Measurements from ENCODE around the gene PCNX2. TPM values are rescaled to one million over a fixed set of nuclear protein-coding genes. Genes with fewer than 3 reads are reported as not detected.
"Not testable (repeated sequence)": the region's sequence is repeated elsewhere in the genome, so short reads cannot be mapped to it uniquely, and the experiment has no call there.

Gene PCNX2
- total RNA-seq, 2 experiments from 2014 or later = 25.0 to 29.8 TPM

DNA sequence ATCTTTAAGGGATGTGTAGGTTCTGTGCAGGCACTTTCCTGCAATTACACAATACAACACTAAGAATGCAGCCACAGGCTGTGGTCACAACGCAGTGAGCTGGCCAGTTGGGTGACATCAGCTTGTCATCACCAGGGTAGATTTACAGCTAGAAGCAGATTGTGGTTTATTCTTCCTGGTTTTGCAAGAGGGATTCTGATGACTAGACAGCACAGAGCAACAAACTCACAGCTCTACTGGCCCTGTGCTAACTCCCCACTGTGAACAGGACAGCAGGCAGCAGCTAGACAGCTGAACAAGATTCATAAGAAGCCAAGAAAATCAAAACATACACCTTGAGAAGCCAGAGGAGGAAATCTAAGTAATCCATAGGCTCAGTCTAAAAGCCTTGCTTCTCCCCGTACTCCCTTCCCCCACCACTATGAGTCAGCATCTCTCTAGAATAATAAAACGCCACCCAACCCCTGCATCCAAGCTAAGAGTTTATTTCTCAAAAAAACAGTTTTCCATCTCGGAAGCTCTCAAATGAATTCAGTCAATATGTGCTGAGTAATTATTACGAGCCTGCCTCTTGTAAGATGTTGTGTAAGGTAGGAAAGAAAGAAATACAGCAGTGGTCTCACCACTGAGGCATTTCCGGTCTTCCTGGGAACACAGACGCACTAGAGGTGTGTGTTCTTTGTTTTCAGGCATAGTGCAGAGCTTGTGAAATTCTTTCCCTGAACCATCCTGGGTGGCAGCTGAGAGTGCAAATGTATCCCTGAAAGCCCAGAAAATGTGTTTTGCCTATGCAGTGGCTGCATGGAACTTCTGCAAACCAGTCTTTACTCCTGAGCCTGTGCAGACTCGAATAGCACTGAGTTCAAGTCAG, 182.3 kb downstream of the PCNX2 start:
- ChIA-PET CTCF (interaction anchor here (0.7 kb wide), 1 partner anchor 41 kb away, joined by 3 read pairs; no protein-coding TSS in a partner anchor), POLR2A (interaction anchor here (0.6 to 0.7 kb wide), 2 partner anchors 14 to 409 kb away, joined by 3 to 4 read pairs; no protein-coding TSS in a partner anchor)
- DNase-seq = peak; percentile 42
- peaks cover 24% of the 10 kb centered on the region for H3K4me1 Mint-ChIP-seq
- peak overlapping the region; percentile 65 for H3K27ac Mint-ChIP-seq
- H3K9me3 Mint-ChIP-seq = no peaks in the 10 kb centered on the region
- no peak overlapping the region for H3K4me3 Mint-ChIP-seq
- H3K27me3 Mint-ChIP-seq = no peaks in the 10 kb centered on the region
- peaks cover 16% of the 10 kb centered on the region for H3K36me3 Mint-ChIP-seq (ENCODE audit: low read depth)

DNA sequence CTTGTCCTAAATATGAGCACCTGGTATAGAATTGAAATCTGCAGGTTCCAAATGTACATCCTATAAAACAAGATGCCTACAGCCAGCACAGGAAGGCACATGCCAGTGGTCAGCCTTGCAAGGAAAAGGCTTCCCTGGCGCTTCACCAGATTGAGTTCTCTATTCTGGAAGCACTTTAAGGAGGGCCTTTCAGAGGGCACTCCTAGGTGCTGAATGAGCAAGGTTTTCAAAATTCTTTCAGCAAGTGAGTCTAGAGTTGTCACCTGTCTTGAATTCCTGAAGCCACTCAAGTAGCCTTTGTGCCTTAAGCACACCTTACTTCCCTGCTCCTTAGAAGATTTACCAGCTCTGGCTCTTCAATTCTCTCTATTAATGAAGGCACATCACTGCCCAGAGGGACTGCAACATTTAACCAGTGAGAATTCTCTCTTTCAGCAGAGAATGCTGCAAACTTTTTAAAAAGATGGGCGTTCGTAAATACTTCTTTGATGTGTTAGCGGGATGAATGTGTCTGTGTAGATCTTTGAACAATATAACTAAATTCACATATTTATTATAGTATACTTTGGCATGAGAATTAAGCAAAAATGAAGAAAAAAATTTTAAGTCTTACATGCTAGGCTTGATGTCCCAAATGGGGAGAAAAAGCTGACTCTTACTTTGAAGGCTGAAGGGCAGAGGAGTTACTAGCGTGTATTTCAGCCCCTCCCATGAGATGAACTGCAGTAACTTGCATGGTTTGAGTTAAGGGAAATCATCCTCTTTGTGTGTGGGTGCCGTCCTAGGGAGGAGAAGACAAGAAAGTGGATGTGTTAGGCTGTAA, 183.1 kb downstream of the PCNX2 start:
- Mint-ChIP-seq H3K27ac (peak overlapping the region; percentile 65), H3K36me3 (ENCODE audit: low read depth) (peaks cover 19% of the 10 kb centered on the region), H3K4me1 (peaks cover 24% of the 10 kb centered on the region), H3K4me3 (no peak overlapping the region), H3K9me3 (no peaks in the 10 kb centered on the region), H3K27me3 (no peaks in the 10 kb centered on the region)
- CTCF ChIA-PET = interaction anchor here (0.7 kb wide), 1 partner anchor 42 kb away, joined by 3 read pairs; no protein-coding TSS in a partner anchor
- POLR2A ChIA-PET = interaction anchor here (0.7 kb wide), 1 partner anchor 15 kb away, joined by 3 read pairs; no protein-coding TSS in a partner anchor
- no peak for DNase-seq

DNA sequence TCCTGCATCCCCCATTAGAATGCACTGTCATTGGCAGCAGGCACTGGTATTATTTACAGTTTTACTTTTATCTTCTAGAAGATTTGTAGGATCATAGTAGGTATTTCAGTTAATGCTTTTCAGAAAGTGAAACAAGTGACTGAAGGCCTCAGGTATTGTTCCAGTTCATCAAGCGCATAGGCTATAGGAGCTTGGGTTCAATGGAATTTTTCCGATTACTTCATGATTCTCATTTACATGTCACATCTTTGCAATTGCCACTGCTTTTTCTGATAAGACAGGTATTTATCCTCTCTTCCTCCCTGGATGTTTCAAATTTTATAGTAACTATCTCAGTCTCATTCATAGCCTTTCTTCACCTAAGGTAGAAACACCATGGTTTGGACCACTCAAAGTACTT, 183.8 kb downstream of the PCNX2 start:
- peaks cover 24% of the 10 kb centered on the region for H3K4me1 Mint-ChIP-seq
- H3K4me3 Mint-ChIP-seq = no peak overlapping the region
- peaks cover 22% of the 10 kb centered on the region for H3K36me3 Mint-ChIP-seq (ENCODE audit: low read depth)
- no peak overlapping the region for H3K27ac Mint-ChIP-seq
- no peaks in the 10 kb centered on the region for H3K27me3 Mint-ChIP-seq
- ChIA-PET POLR2A (no interaction called here), CTCF (no interaction called here)
- DNase-seq = no peak
- no peaks in the 10 kb centered on the region for H3K9me3 Mint-ChIP-seq

DNA sequence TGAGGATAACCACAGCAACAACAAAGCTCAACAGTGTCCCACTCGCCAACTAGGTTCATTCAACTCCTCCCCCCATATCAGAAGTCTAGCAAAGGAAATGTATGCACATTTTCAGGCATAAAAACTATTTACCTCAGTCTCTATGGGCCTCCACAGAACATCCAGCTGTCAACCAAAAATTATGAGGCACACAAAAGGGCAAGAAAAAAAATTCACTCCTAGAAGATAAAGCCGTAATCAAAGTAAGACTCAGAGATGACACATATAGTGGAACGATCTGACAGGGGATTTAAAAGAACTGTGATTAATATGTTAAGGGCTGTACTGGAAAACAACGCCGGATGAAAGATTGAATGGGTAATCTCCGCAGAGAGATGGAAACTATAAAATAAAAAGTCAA, 186.4 kb downstream of the PCNX2 start:
- H3K27ac Mint-ChIP-seq = no peak overlapping the region
- ChIA-PET POLR2A (no interaction called here), CTCF (no interaction called here)
- H3K4me1 Mint-ChIP-seq = peaks cover 22% of the 10 kb centered on the region
- H3K9me3 Mint-ChIP-seq = no peaks in the 10 kb centered on the region
- no peak for DNase-seq
- H3K27me3 Mint-ChIP-seq = no peaks in the 10 kb centered on the region
- peaks cover 20% of the 10 kb centered on the region for H3K36me3 Mint-ChIP-seq (ENCODE audit: low read depth)
- H3K4me3 Mint-ChIP-seq = no peak overlapping the region

DNA sequence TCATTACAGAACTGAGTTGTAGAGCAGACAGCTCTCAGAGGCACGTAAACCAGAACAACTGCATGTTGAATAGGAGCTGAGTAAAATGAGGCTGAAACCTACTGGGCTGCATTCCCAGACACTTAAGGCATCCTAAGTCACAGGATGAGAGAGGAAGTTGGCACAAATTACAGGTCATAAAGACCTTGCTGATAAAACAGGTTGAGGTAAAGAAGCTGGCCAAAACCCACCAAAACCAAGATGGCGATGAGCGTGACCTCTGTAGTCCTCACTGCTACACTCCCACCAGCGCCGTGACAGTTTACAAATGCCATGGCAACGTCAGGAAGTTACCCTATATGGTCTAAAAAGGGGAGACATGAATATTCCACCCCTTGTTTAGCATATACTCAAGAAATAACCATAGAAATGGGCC, 187.8 kb downstream of the PCNX2 start:
- CTCF ChIA-PET = interaction anchor here (0.8 kb wide), 1 partner anchor 73 kb away, joined by 3 read pairs; no protein-coding TSS in a partner anchor
- H3K9me3 Mint-ChIP-seq, H3K4me3 Mint-ChIP-seq, H3K27me3 Mint-ChIP-seq, DNase-seq, POLR2A ChIA-PET, H3K4me1 Mint-ChIP-seq: not testable (repeated sequence)
- Mint-ChIP-seq H3K27ac (peak overlapping the region; percentile 58), H3K36me3 (ENCODE audit: low read depth) (peaks cover 30% of the 10 kb centered on the region)

DNA sequence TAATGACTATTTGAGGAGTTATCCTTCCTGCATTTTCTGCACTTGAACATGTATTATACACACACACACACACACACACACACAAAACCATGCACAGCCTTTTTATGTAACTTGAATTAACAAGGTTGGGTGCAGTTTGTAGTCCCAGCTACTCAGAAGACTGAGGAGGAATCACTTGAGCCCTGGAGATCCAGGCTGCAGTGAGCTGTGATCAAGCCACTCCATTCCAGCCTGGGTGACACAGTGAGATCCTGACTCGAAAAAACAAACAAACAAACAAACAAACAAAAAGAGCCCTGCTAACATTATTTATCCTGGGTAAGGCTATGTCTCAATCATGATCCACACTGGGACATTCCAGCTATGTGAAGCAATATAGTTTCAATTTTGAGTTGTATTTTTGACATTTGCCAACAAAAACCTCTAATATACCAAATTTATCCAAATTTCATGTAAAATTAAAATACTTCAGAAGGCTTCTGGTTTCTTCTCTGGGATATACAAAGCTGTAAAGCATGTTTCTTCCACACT, 188.3 kb downstream of the PCNX2 start:
- POLR2A ChIA-PET = no interaction called here
- CTCF ChIA-PET = interaction anchor here (0.8 kb wide), 1 partner anchor 72 kb away, joined by 3 read pairs; no protein-coding TSS in a partner anchor

DNA sequence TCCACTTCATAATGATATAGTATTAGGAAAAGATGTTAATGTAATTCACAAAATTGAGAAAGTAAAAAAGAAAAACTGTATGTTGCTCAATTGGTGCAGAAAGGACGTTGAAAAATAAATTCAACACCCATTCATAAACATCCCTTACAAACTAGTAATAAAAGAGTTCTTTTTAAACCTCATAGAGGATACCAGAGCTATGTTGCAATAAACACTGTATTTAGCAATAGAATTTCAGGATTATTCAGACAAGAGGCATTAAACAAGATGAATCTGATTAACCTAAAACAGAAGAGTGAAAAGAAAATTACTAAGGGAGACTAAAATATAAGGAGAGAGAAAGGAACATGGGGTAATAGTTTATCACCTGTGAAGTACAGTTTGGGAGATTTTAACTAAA, 190.3 kb downstream of the PCNX2 start:
- Mint-ChIP-seq H3K9me3 (no peaks in the 10 kb centered on the region), H3K27ac (no peak overlapping the region), H3K36me3 (ENCODE audit: low read depth) (peaks cover 29% of the 10 kb centered on the region), H3K4me3 (no peak overlapping the region), H3K4me1 (no peaks in the 10 kb centered on the region), H3K27me3 (no peaks in the 10 kb centered on the region)
- ChIA-PET POLR2A (no interaction called here), CTCF (no interaction called here)
- no peak for DNase-seq

More for the DNA sequence above, 188.3 kb downstream of the PCNX2 start:
- Mint-ChIP-seq H3K36me3 (ENCODE audit: low read depth) (peaks cover 31% of the 10 kb centered on the region), H3K9me3 (no peaks in the 10 kb centered on the region), H3K27me3 (no peaks in the 10 kb centered on the region), H3K4me3 (no peak overlapping the region), H3K4me1 (peaks cover 3% of the 10 kb centered on the region), H3K27ac (no peak overlapping the region)
- no peak for DNase-seq

DNA sequence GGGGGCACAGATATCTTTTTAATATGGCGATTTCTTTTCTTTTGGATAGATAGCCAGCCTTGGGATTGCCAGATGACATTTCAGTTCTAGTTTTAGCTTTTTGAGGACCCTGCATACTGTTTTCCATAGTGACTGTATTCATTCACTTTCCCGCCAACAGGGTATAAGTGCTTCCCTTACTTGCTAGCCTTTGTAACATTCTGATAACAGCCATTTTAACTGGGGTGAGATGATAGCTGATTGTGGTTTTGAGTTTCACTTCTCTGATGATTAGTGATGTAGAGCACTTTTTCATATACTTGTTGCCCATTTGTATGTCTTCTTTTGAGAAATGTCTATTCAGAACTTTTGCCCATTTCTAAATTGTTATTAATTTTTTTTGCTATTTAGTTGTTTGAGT, 193.2 kb downstream of the PCNX2 start:
- Mint-ChIP-seq H3K27me3 (no peaks in the 10 kb centered on the region), H3K27ac (no peak overlapping the region), H3K4me1 (no peaks in the 10 kb centered on the region), H3K9me3 (no peaks in the 10 kb centered on the region), H3K4me3 (no peak overlapping the region), H3K36me3 (ENCODE audit: low read depth) (peaks cover 16% of the 10 kb centered on the region)
- no peak for DNase-seq
- ChIA-PET CTCF (no interaction called here), POLR2A (no interaction called here)

DNA sequence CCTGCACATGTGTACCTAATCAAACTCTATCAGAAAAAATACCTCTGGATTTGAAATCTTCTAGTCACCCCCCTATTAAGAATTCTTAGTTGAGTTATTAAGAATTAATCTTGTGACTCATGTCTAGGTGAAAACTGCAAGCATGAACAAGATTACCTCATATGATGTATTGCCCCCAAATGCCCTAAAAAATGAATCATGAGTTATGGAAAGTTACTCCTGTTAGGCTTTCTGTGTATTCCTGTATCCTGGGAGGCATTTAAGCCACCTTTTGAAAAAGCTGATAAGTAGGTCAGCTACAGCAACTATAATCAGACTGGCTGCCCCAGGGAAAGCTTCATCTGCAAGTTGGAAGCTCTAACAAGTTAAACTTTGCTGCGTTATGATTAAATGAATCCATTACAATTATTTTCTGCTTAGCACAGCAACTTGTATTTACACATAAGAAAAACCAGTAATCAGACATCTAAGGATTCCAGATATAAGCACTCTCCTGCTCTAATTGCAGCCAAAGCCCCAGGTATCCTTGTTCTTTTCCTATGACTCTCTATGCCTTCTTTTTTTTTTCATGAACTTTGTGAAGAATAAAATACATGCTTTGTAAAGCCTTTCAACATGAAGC, 197.5 kb downstream of the PCNX2 start:
- Mint-ChIP-seq H3K9me3 (no peaks in the 10 kb centered on the region), H3K27ac (no peak overlapping the region), H3K4me3 (no peak overlapping the region), H3K4me1 (no peaks in the 10 kb centered on the region), H3K36me3 (ENCODE audit: low read depth) (peaks cover 18% of the 10 kb centered on the region), H3K27me3 (no peaks in the 10 kb centered on the region)
- no peak for DNase-seq
- ChIA-PET CTCF (interaction anchor here (0.6 to 1.3 kb wide), 2 partner anchors 11 to 1938 kb away, joined by 3 read pairs; no protein-coding TSS in a partner anchor), POLR2A (no interaction called here)

DNA sequence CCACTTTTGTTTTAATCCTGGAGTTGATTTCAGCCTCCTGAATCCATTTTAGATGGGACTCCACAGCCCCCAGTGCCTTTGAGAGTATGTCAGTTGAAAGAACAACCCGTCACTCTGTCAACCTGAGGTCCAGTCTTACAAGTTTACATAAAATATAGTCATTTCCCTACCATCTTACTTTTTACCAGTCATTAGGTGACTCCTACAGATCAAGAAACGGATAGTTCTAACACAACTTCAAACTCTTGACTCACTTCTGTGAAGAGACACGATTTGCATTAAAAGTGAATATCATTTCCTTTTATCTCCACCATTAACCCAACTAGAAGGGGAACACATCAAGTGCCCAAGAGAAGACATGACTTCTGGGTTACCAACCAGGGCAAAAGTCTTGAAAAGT, 198.0 kb downstream of the PCNX2 start:
- H3K4me1 Mint-ChIP-seq = no peaks in the 10 kb centered on the region
- peaks cover 15% of the 10 kb centered on the region for H3K36me3 Mint-ChIP-seq (ENCODE audit: low read depth)
- no peak for DNase-seq
- POLR2A ChIA-PET = no interaction called here
- H3K27me3 Mint-ChIP-seq = no peaks in the 10 kb centered on the region
- H3K27ac Mint-ChIP-seq = no peak overlapping the region
- H3K4me3 Mint-ChIP-seq = no peak overlapping the region
- no peaks in the 10 kb centered on the region for H3K9me3 Mint-ChIP-seq
- CTCF ChIA-PET = interaction anchor here (0.6 to 1.3 kb wide), 3 partner anchors 11 to 1937 kb away, joined by 3 read pairs; no protein-coding TSS in a partner anchor

DNA sequence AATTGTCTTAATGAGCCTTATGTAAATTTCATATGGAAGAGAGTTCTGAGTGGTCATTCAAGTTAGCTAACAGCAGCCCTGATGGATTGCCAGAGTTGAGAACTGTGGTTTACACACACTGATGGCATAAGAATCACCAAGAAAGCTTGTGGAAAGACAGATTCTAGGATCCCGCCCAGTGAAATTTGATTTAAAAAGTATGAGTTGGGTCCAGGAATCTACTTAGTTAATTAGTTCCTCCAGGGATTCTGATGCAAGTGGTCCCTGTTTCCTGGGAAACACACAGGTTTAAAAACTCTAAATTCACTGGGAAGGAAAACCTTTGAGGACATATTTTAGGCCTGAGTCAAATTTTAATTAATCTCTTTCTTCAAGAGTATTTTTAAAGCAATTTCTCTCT, 200.8 kb downstream of the PCNX2 start:
- Mint-ChIP-seq H3K9me3 (no peaks in the 10 kb centered on the region), H3K4me3 (no peak overlapping the region), H3K4me1 (peaks cover 8% of the 10 kb centered on the region), H3K36me3 (ENCODE audit: low read depth) (peaks cover 20% of the 10 kb centered on the region), H3K27me3 (no peaks in the 10 kb centered on the region), H3K27ac (no peak overlapping the region)
- POLR2A ChIA-PET = no interaction called here
- CTCF ChIA-PET = no interaction called here
- DNase-seq = no peak

DNA sequence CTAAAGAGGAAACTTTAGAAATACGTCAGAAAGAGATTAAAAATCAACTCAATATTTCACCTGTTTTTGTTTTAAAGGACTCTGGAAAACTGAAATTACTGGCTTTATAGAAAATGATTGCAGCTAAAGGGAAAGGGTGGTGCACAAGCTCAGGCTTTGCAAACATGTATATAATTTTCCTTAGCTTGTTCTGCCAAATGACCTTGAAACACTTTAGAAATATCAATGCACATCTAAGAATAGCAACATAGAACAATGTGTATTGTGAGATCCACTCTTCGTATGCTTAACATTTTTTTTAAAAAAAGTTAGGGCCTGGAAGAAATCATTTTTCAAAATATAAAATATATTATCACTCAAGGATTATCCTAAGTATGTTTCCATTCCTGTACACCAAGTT, 201.3 kb downstream of the PCNX2 start:
- Mint-ChIP-seq H3K4me3 (no peak overlapping the region), H3K27ac (no peak overlapping the region), H3K36me3 (ENCODE audit: low read depth) (peaks cover 21% of the 10 kb centered on the region), H3K27me3 (no peaks in the 10 kb centered on the region), H3K9me3 (no peaks in the 10 kb centered on the region), H3K4me1 (peaks cover 8% of the 10 kb centered on the region)
- DNase-seq = no peak
- CTCF ChIA-PET = no interaction called here
- POLR2A ChIA-PET = no interaction called here

Data from activated CD4-positive, alpha-beta T cell treated with anti-CD3 and anti-CD28 coated beads, Interleukin-2, amount 10 ng/mL, durations not matched to agents 7 days and 5 days (primary cell).